HG03378 (cell line): ENCODE measurements around the gene PCK1.

Source experiments
- ATAC-seq: cut with Tn5 transposase; IDR thresholded peaks from one replicate; pipeline ENCODE4 v1.9.1; 2021; ENCODE audit warnings: mild to moderate bottlenecking, moderate library complexity; ENCODE audit not compliant: unreplicated experiment

PCK1 gene

DNA sequence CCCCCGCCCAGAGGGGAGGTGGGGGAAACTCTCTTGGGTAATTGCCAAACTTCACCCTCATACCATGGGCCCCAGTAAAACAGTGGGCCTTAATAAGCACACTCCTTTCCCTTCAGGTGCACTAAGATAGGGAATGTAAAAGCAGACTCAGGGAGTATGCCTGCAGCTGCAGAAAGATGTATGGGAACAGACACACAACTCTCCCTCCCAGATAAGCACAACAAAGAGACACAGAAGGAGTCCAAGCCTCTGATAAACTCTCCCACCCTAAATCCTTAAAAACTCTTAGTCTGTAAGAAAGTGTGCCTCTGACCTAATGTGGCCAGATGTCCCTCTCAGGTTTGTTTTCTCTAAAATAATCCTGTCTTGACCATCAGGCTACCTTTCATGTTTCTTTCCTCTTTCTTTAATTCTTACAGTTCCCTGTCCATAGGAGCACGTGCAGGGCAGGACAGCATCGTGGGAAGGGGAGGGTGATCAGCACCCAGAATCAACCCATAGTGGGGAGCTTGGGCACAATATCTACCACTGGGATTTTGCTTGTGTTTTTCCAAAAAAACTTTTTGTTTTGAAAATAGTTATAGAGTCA is 24.7 kb upstream of the PCK1 start:
- no peak for ATAC-seq

DNA sequence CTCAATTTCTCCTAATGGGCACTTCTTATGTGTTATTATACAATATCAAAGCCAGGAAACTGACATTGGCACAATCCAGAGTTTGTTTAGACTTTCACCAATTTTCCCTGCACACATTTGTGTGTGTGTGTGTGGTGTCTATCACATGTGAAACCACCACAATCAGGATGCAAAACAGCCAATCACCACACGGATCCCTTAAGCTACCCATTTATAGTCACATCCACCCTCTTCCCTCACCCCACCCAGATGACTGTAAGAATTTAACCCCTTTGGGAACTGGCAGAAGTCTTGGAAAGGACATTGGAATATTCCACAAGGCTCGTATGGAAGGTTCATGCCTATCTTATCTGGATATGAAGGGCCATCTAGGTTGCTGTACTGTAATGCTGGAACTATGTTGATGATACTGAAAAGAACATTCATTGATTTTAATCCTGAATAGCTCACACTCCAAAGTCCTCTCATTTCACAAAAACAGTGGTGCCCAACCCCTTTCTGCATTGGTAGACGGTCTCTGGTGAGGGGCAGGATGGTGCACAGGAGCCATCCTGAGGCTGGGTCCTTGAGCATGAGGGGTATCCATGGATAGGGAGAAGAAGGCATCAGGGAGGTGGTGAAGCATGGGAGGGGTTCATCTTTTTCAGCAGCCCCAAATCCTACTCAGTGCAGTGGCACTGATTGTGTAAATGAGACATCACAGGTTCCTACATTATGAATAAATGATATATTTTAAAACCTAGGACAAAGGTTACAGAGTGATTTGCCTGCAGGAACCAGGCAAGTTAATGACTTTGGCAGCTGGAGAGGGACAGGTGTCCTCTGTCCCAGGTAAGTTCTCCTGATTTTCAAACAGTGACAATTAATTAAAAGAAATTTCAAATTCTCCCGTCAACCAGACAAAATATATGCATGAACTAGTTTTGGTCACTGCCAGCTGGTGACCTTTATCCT is 23.9 kb upstream of the PCK1 start:
- ATAC-seq = no peak

DNA sequence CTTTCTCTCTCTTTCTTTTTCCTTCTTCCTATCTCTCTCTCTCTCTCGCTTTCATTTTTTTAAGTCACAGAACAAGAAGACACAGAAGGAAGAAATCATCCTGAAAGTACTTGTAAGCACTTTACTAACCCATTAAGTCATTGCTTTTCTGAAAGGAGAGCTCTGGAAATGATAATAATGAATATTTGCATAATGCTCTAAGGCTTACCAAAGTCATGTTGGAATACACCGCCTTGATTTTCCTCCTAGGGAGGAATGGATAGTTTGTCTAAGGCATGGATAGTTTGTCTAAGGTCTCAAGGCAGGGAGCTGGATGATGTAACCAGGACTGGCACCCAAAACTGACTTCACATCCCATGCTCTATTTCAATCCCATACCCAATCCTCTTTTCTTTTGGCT is 23.1 kb upstream of the PCK1 start:
- ATAC-seq = no peak

GRCh38 chr20:57539889-57540288 is 21.0 kb upstream of the PCK1 start:
- no peak for ATAC-seq

DNA sequence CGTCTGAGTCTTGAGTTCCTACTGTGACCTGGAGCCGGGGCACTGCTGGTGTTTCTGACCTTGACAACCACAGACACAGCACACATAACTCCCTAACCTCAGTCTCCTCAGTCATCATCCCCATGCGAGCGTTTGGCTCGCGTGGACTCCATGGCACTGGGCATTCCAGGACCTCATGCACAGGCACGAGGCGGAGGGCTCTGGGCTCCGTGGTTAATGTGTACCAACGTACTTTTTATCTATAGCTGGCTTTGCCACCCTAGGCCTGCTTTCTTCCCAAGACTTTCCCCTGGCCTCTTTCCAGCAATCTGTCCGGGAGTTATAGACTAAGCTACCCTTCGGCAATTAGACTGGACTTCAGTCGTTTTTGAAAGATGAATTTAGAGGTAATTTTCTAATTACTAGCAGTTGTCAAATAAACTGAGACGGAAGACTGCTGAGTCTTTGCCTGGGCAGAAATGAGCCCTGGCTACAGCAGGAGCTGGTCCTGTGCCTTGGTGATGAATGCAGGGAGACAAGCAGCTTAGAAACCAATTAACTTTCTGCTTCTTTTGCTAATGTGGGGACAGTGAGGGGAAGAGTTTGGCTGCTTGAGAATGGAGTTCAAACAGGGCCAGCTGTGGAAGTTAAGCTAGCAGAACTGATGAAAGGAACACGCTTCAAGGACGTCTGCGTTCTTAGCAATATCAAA is 19.9 kb upstream of the PCK1 start:
- no peak for ATAC-seq

GRCh38 chr20:57543754-57544153 is 17.2 kb upstream of the PCK1 start:
- ATAC-seq = no peak

GRCh38 chr20:57544838-57545564 is 15.9 kb upstream of the PCK1 start:
- ATAC-seq = no peak

- no peak for ATAC-seq
These were observed 14.8 kb upstream of the PCK1 start for GRCh38 chr20:57545927-57546662.

- ATAC-seq = no peak
These were observed 13.8 kb upstream of the PCK1 start for GRCh38 chr20:57546956-57547649.

DNA sequence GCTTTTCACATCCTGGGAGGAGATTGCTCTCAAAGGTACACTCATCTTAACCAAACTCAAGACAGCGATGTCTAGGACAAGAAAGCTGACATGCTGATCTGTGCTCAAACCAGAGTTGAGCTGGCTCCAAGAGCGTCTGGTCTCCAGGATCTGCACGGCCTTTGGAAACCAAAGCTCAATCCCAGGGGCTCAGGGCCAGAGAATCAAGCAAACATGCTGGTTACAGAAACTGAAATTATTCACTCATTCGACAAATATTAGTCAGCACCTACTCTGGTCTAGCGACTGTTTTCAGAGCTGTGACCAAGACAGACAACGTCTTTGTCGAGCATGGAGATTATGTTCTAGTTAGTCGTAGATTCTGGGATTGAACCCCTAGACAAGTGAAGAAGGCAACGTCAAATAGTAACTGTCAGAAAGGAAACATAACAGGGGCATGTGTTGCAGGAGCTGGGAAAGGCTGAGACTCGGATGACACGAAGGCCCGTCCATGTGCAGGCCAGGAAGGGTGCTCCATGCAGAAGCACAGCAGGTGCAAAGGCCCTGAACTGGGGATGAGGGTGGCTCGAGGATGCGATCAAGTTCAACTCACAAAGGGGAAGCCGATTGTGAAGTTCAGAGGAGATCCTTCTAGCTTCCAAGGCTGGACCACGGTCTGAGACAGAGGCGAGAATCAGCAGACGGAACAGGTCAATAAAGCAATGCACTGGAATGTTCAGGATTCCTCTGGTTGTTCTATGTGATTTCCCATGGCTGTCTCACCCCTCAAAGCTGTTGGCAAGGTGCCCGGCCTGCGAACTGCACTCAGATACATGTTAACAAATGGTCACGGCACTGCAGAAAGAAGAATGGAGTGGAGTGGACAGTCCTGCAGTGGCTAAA is 12.5 kb upstream of the PCK1 start:
- ATAC-seq = no peak

- ATAC-seq = no peak
These were observed 8.4 kb upstream of the PCK1 start for GRCh38 chr20:57552471-57552870.

GRCh38 chr20:57553376-57554018 is 7.4 kb upstream of the PCK1 start:
- ATAC-seq = no peak

- no peak for ATAC-seq
These were observed 5.3 kb upstream of the PCK1 start for GRCh38 chr20:57555457-57556184.

GRCh38 chr20:57556980-57557274 is 4.0 kb upstream of the PCK1 start:
- no peak for ATAC-seq

GRCh38 chr20:57557926-57558613 is 2.8 kb upstream of the PCK1 start:
- ATAC-seq = no peak

DNA sequence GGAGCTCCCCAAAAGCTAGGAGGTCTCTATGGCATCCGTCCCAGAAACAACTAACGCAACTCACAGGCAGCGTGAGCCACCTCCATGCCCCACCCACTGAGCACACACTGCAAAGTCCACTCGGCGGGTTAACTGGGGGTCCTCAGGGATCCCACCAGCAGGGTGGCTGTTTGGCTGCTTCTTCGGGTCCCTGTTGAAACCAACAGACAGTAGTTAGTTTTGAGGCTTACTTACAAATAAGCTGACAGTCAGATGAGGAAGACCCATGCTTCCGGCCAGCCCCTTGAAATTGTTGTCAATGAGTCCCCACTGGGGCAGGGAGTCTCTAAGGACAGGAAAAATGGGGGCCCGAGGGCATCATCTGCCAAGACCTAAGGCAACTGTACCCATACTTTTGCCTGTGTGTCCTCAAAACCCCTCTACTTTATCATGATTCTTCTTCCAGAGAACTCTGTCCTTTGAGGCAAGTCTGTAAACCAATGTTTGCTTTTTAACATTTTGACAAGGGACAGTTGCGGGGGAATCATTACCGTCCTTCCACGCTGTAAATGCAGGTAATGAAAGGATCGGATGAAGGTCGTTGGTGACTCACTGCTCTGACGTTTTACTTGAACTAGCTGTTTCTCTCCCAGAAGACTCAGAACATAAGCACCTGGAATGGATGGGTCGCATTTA is 2.2 kb upstream of the PCK1 start:
- no peak for ATAC-seq

DNA sequence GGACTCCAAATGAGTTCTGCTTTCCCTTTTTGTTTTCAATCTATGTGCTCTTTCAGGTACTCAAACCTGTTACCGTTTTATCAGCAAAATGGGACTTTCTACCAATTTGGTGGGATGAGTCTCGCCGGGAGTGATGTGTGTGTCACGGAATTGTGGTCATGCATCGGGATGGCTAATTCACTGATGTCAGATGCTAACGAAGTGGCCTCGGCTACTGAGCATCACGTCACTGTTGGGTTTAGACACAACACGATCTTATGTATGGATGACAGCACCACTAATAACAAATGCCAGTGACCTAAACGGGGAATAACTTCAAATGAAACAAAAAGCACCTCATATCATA is 1.6 kb upstream of the PCK1 start:
- no peak for ATAC-seq
